Immature natural killer cell (primary cell): ENCODE data around the gene NOTCH3. TPM values are rescaled to one million over a fixed set of nuclear protein-coding genes. Genes with fewer than 3 reads are reported as not detected.
A peak's percentile ranks its signal among the peaks of the same experiment; 100 is the strongest.

Experiments used
- DNase-seq, 3 donors: peaks; one replicate each; pipeline ENCODE4 v3.0.0; 2022; ENCODE audit warnings: mixed read lengths in 1 of 3
- H3K27ac Mint-ChIP-seq, 6 donors: one replicate each; pipeline ENCODE4 v1.8.0; 2020; ENCODE audit warnings: mixed read lengths in 6 of 6, mild to moderate bottlenecking in 5 of 6, inconsistent platforms in 4 of 6, moderate library complexity in 3 of 6
- H3K27me3 Mint-ChIP-seq, 3 donors: one replicate each; pipeline ENCODE4 v1.8.0; 2020 to 2021; ENCODE audit warnings: low read depth in 3 of 3, mild to moderate bottlenecking in 3 of 3, mixed read lengths in 3 of 3, moderate library complexity in 3 of 3, inconsistent platforms in 1 of 3
- H3K36me3 Mint-ChIP-seq, 3 donors: one replicate each; pipeline ENCODE4 v1.8.0; 2020; ENCODE audit warnings: mixed read lengths in 3 of 3, inconsistent platforms in 2 of 3, mild to moderate bottlenecking in 2 of 3
- H3K4me1 Mint-ChIP-seq, 2 donors: one replicate each; pipeline ENCODE4 v1.8.0; 2020; ENCODE audit warnings: inconsistent platforms in 2 of 2, mild to moderate bottlenecking in 2 of 2, mixed read lengths in 2 of 2, moderate library complexity in 1 of 2
- H3K4me3 Mint-ChIP-seq, 5 donors: one replicate each; pipeline ENCODE4 v1.8.0; 2020; ENCODE audit warnings: mild to moderate bottlenecking in 5 of 5, mixed read lengths in 5 of 5, inconsistent platforms in 3 of 5, moderate library complexity in 3 of 5
- H3K9me3 Mint-ChIP-seq, 6 donors: one replicate each; pipeline ENCODE4 v1.8.0; 2020; ENCODE audit warnings: mild to moderate bottlenecking in 6 of 6, mixed read lengths in 6 of 6, inconsistent platforms in 4 of 6, moderate library complexity in 3 of 6
- polyA plus RNA-seq, 3 donors: library from polyadenylated mRNA; unstranded; fragments of 300-500 nt; fragmentation: Illumina TruSeq; gene quantifications; one replicate each; pipeline ENCODE4 v1.2.3, GENCODE V29; 2021

NOTCH3 gene
- polyA plus RNA-seq, 3 donors from 2014 or later = not detected

- H3K4me3 Mint-ChIP-seq = no peak overlapping the region
- H3K27ac Mint-ChIP-seq = peak overlapping the region in 1 of 6 donors; percentile 34
- no peak for DNase-seq
- peaks cover 4 to 7% (median 6%) of the 10 kb centered on the region in 3 donors for H3K27me3 Mint-ChIP-seq
- peaks cover 4 to 28% (median 4%) of the 10 kb centered on the region in 3 donors for H3K36me3 Mint-ChIP-seq
- no peaks in the 10 kb centered on the region for H3K9me3 Mint-ChIP-seq
- H3K4me1 Mint-ChIP-seq = peaks cover 0 to 4% of the 10 kb centered on the region in 2 donors
Observed at GRCh38 chr19:15243236-15243957, 42.6 kb upstream of the NOTCH3 start.

GRCh38 chr19:15241259-15241910 lies 40.6 kb upstream of the NOTCH3 start:
- no peak for DNase-seq
- H3K27ac Mint-ChIP-seq = no peak overlapping the region
- no peaks in the 10 kb centered on the region for H3K9me3 Mint-ChIP-seq
- peaks cover 0 to 4% of the 10 kb centered on the region in 2 donors for H3K4me1 Mint-ChIP-seq
- no peak overlapping the region for H3K4me3 Mint-ChIP-seq
- peaks cover 4 to 6% (median 6%) of the 10 kb centered on the region in 3 donors for H3K27me3 Mint-ChIP-seq
- peaks cover 7 to 27% (median 7%) of the 10 kb centered on the region in 3 donors for H3K36me3 Mint-ChIP-seq

- Mint-ChIP-seq H3K36me3 (peaks cover 7 to 28% (median 13%) of the 10 kb centered on the region in 3 donors), H3K27ac (no peak overlapping the region)
Observed at GRCh38 chr19:15240515-15240914, 39.7 kb upstream of the NOTCH3 start.

GRCh38 chr19:15239337-15239949 lies 38.6 kb upstream of the NOTCH3 start:
- DNase-seq = no peak
- H3K27ac Mint-ChIP-seq = no peak overlapping the region
- no peak overlapping the region for H3K4me3 Mint-ChIP-seq
- peaks cover 4 to 6% of the 10 kb centered on the region in 2 donors for H3K4me1 Mint-ChIP-seq
- H3K9me3 Mint-ChIP-seq = no peaks in the 10 kb centered on the region
- peaks cover 6 to 8% (median 6%) of the 10 kb centered on the region in 3 donors for H3K27me3 Mint-ChIP-seq
- peaks cover 11 to 27% (median 13%) of the 10 kb centered on the region in 3 donors for H3K36me3 Mint-ChIP-seq

More at GRCh38 chr19:15240515-15240914, 39.7 kb upstream of the NOTCH3 start:
- Mint-ChIP-seq H3K4me1 (peaks cover 0 to 4% of the 10 kb centered on the region in 2 donors), H3K4me3 (no peak overlapping the region), H3K27me3 (peaks cover 4 to 6% (median 5%) of the 10 kb centered on the region in 3 donors), H3K9me3 (no peaks in the 10 kb centered on the region)
- DNase-seq = no peak

GRCh38 chr19:15238639-15239155 lies 37.9 kb upstream of the NOTCH3 start:
- DNase-seq = no peak
- no peak overlapping the region for H3K4me3 Mint-ChIP-seq
- H3K27me3 Mint-ChIP-seq = peaks cover 7 to 12% (median 11%) of the 10 kb centered on the region in 3 donors
- no peaks in the 10 kb centered on the region for H3K9me3 Mint-ChIP-seq
- peaks cover 6 to 11% of the 10 kb centered on the region in 2 donors for H3K4me1 Mint-ChIP-seq
- peaks cover 11 to 24% (median 13%) of the 10 kb centered on the region in 3 donors for H3K36me3 Mint-ChIP-seq
- H3K27ac Mint-ChIP-seq = no peak overlapping the region

- no peaks in the 10 kb centered on the region for H3K9me3 Mint-ChIP-seq
- no peak overlapping the region for H3K27ac Mint-ChIP-seq
- H3K4me3 Mint-ChIP-seq = no peak overlapping the region
- peaks cover 5 to 13% (median 10%) of the 10 kb centered on the region in 3 donors for H3K27me3 Mint-ChIP-seq
- no peak for DNase-seq
- peaks cover 8 to 13% of the 10 kb centered on the region in 2 donors for H3K4me1 Mint-ChIP-seq
- H3K36me3 Mint-ChIP-seq = peaks cover 11 to 20% (median 13%) of the 10 kb centered on the region in 3 donors
Observed at GRCh38 chr19:15237759-15238638, 37.2 kb upstream of the NOTCH3 start.

GRCh38 chr19:15236886-15237285 lies 36.1 kb upstream of the NOTCH3 start:
- H3K36me3 Mint-ChIP-seq = peaks cover 11 to 20% (median 13%) of the 10 kb centered on the region in 3 donors
- peaks cover 14 to 21% of the 10 kb centered on the region in 2 donors for H3K4me1 Mint-ChIP-seq
- peaks cover 8 to 17% (median 15%) of the 10 kb centered on the region in 3 donors for H3K27me3 Mint-ChIP-seq
- no peak overlapping the region for H3K27ac Mint-ChIP-seq
- no peak for DNase-seq
- H3K4me3 Mint-ChIP-seq = no peak overlapping the region
- H3K9me3 Mint-ChIP-seq = no peaks in the 10 kb centered on the region

GRCh38 chr19:15235781-15236180 lies 35.0 kb upstream of the NOTCH3 start:
- peaks cover 16 to 21% of the 10 kb centered on the region in 2 donors for H3K4me1 Mint-ChIP-seq
- peaks cover 11 to 20% (median 13%) of the 10 kb centered on the region in 3 donors for H3K36me3 Mint-ChIP-seq
- peaks cover 8 to 25% (median 17%) of the 10 kb centered on the region in 3 donors for H3K27me3 Mint-ChIP-seq
- H3K27ac Mint-ChIP-seq = no peak overlapping the region
- H3K9me3 Mint-ChIP-seq = no peaks in the 10 kb centered on the region
- no peak overlapping the region for H3K4me3 Mint-ChIP-seq
- DNase-seq = no peak

GRCh38 chr19:15234431-15235130 lies 33.8 kb upstream of the NOTCH3 start:
- H3K4me1 Mint-ChIP-seq = peaks cover 16 to 21% of the 10 kb centered on the region in 2 donors
- no peaks in the 10 kb centered on the region for H3K9me3 Mint-ChIP-seq

GRCh38 chr19:15231271-15231670 lies 30.5 kb upstream of the NOTCH3 start:
- Mint-ChIP-seq H3K27ac (no peak overlapping the region), H3K4me1 (peaks cover 16 to 21% of the 10 kb centered on the region in 2 donors), H3K27me3 (peaks cover 8 to 28% (median 18%) of the 10 kb centered on the region in 3 donors), H3K4me3 (peak overlapping the region; percentile 24 to 47 (median 38)), H3K9me3 (no peaks in the 10 kb centered on the region), H3K36me3 (peaks cover 7 to 10% (median 8%) of the 10 kb centered on the region in 3 donors)
- DNase-seq = no peak

More at GRCh38 chr19:15234431-15235130, 33.8 kb upstream of the NOTCH3 start:
- Mint-ChIP-seq H3K27ac (no peak overlapping the region), H3K4me3 (peak overlapping the region in 3 of 5 donors; percentile 5 to 72 (median 26)), H3K27me3 (peaks cover 8 to 27% (median 18%) of the 10 kb centered on the region in 3 donors), H3K36me3 (peaks cover 10 to 15% (median 11%) of the 10 kb centered on the region in 3 donors)
- DNase-seq = no peak

- H3K4me1 Mint-ChIP-seq = peaks cover 19 to 20% of the 10 kb centered on the region in 2 donors
Observed at GRCh38 chr19:15227261-15227660, 26.5 kb upstream of the NOTCH3 start.

GRCh38 chr19:15225760-15226159 lies 25.0 kb upstream of the NOTCH3 start:
- no peak overlapping the region for H3K27ac Mint-ChIP-seq
- H3K4me3 Mint-ChIP-seq = no peak overlapping the region

More at GRCh38 chr19:15227261-15227660, 26.5 kb upstream of the NOTCH3 start:
- DNase-seq = no peak
- Mint-ChIP-seq H3K27me3 (peaks cover 7 to 27% (median 12%) of the 10 kb centered on the region in 3 donors), H3K9me3 (no peaks in the 10 kb centered on the region), H3K36me3 (no peaks in the 10 kb centered on the region), H3K4me3 (no peak overlapping the region), H3K27ac (no peak overlapping the region)

More at GRCh38 chr19:15225760-15226159, 25.0 kb upstream of the NOTCH3 start:
- DNase-seq = no peak
- Mint-ChIP-seq H3K9me3 (no peaks in the 10 kb centered on the region), H3K27me3 (peaks cover 10 to 22% (median 11%) of the 10 kb centered on the region in 3 donors), H3K4me1 (peaks cover 16 to 19% of the 10 kb centered on the region in 2 donors), H3K36me3 (no peaks in the 10 kb centered on the region)
